ENCODE measurements around the gene RNASET2.

DNA sequence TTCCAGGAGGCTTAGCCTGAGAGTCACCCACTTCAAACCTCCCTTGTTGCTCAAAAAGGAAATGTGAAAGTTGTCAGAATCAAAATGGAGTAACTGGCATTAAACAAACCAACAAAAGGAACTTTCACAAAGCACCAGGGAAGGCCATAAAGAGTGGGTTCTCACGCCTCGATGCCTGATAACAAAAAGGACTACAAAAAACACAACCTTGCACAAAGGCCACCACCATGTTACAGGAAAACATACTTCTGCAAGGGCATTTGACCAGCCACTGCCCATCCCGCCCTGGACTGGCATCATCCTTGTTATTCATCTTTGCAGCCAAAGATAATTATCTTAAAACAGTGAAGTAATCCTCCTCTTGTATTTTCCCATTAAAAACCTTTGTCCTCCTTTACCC is 34.8 kb downstream of the RNASET2 start:
- TF ChIP-seq, protein P1, sequence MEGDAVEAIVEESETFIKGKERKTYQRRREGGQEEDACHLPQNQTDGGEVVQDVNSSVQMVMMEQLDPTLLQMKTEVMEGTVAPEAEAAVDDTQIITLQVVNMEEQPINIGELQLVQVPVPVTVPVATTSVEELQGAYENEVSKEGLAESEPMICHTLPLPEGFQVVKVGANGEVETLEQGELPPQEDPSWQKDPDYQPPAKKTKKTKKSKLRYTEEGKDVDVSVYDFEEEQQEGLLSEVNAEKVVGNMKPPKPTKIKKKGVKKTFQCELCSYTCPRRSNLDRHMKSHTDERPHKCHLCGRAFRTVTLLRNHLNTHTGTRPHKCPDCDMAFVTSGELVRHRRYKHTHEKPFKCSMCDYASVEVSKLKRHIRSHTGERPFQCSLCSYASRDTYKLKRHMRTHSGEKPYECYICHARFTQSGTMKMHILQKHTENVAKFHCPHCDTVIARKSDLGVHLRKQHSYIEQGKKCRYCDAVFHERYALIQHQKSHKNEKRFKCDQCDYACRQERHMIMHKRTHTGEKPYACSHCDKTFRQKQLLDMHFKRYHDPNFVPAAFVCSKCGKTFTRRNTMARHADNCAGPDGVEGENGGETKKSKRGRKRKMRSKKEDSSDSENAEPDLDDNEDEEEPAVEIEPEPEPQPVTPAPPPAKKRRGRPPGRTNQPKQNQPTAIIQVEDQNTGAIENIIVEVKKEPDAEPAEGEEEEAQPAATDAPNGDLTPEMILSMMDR (optimal IDR thresholded peaks at IDR 0.05 in 1 of 3, IDR thresholded peaks at IDR 0.05 in 1 of 3, conservative IDR thresholded peaks at IDR 0.05 in 1 of 3; ENCODE audit: extremely low read depth in 1 of 3, insufficient read depth in 2 of 3, low read length in 3 of 3), result no peak
- TF ChIP-seq EZH2 (IDR thresholded peaks at IDR 0.05; ENCODE audit: low read length), result no peak

Measured in keratinocyte (primary cell).